K562 (cell line): ENCODE results near the gene DCPS. TPM values are rescaled to one million over a fixed set of nuclear protein-coding genes. Genes with fewer than 3 reads are reported as not detected.
A peak's percentile ranks its signal among the peaks of the same experiment; 100 is the strongest.

ENCODE experiments used
- ATF1 ChIP-seq, 2 experiments: fragments of 450-650 bp in 1 of 2; IDR thresholded peaks; 2 replicates each; pipeline ENCODE4 v1.6.1; 2016; ENCODE audit warnings: missing compliant biosample characterization in 1 of 2, missing genetic modification characterization in 1 of 2
- BHLHE40 ChIP-seq: IDR thresholded peaks from 2 replicates; pipeline ENCODE4 v1.6.1; 2011; ENCODE audit warnings: low read length, improper control_type of control experiment
- JUND ChIP-seq, 2 experiments: IDR thresholded peaks; 2 replicates in 1 of 2; 3 replicates in 1 of 2; pipeline ENCODE4 v1.6.1; 2011; ENCODE audit warnings: borderline replicate concordance in 2 of 2, low read depth in 2 of 2, low read length in 2 of 2, improper control_type of control experiment in 1 of 2, missing biosample characterization in 1 of 2, missing genetic modification characterization in 1 of 2, missing genetic modification reagents in 1 of 2
- MAZ ChIP-seq, 2 experiments: fragments of 450-650 bp in 1 of 2; sonication (generic) in 1 of 2; formaldehyde crosslinking; IDR thresholded peaks in 1 of 2; conservative IDR thresholded peaks in 1 of 2; 2 replicates each; pipeline versions ENCODE4 v1.4.0 to v1.5.0; 2020; ENCODE audit warnings: mild to moderate bottlenecking in 1 of 2, missing genetic modification reagents in 1 of 2
- MCM2 ChIP-seq: fragments of 450-650 bp; IDR thresholded peaks from 2 replicates; pipeline ENCODE4 v1.6.1; 2017; ENCODE audit warnings: low read depth, mild to moderate bottlenecking
- RB1 ChIP-seq: fragments of 450-650 bp; IDR thresholded peaks from 2 replicates; pipeline ENCODE4 v1.6.1; 2017; ENCODE audit warnings: low read depth, mild to moderate bottlenecking
- SMC3 ChIP-seq: conservative IDR thresholded peaks from 2 replicates; pipeline ENCODE4 v1.6.1; 2011; ENCODE audit warnings: low read depth, low read length, improper control_type of control experiment; ENCODE audit not compliant: insufficient read depth
- TFE3 ChIP-seq: fragments of 450-650 bp; formaldehyde crosslinking; IDR thresholded peaks from 2 replicates; pipeline ENCODE4 v1.4.0; 2020; ENCODE audit warnings: mild to moderate bottlenecking, mixed read lengths
- TOE1 ChIP-seq, 2 experiments: fragments of 450-650 bp in 1 of 2; sonication (generic) in 1 of 2; formaldehyde crosslinking in 1 of 2; IDR thresholded peaks; 2 replicates each; pipeline versions ENCODE4 v1.7.1 to v1.8.0; 2016 to 2022; ENCODE audit warnings: borderline replicate concordance in 2 of 2, mild to moderate bottlenecking in 2 of 2, antibody characterized with exemption in 1 of 2, inconsistent platforms in 1 of 2, low read depth in 1 of 2, missing genetic modification reagents in 1 of 2, moderate library complexity in 1 of 2
- U2AF2 ChIP-seq: fragments of 200-400 bp; formaldehyde crosslinking; optimal IDR thresholded peaks from 2 replicates; pipeline ENCODE3; 2017; ENCODE audit warnings: low read depth, mild to moderate bottlenecking, low read length
- ZNF165 ChIP-seq: fragments of 250-450 bp; sonication (Bioruptor Pico); IDR thresholded peaks from 2 replicates; pipeline ENCODE4 v1.4.0; 2020; ENCODE audit warnings: borderline replicate concordance
- polyA plus RNA-seq, 8 experiments: library from polyadenylated mRNA; depleted of rRNA in 4 of 8; stranded (reverse) in 5 of 8; unstranded in 3 of 8; fragments of >200 nt; fragmentation: Nextera tagmentation in 2 of 8; fragmentation: Illumina TruSeq in 1 of 8; extraction: Ambion mirVana in 2 of 8; extraction: Trizol in 1 of 8; gene quantifications; 2 replicates each; pipeline versions ENCODE4 v1.2.1 to v1.2.3, GENCODE V29; 2011 to 2014; ENCODE audit warnings: inconsistent platforms in 1 of 8, missing spikeins in 1 of 8
- total RNA-seq, 7 experiments: library from RNA; depleted of rRNA in 6 of 7; stranded (reverse); fragments of >200 nt in 6 of 7; fragmentation: Illumina TruSeq in 2 of 7; extraction: Trizol in 2 of 7; gene quantifications; 2 replicates each; pipeline versions ENCODE4 v1.2.1 to v1.2.3, GENCODE V29; 2011 to 2021; ENCODE audit warnings: low replicate concordance in 1 of 7
- TF ChIP-seq, protein P1 (sequence below), 3 experiments: IDR thresholded peaks in 2 of 3; conservative IDR thresholded peaks in 1 of 3; 2 replicates each; pipeline ENCODE4 v1.5.1; 2011 to 2012; ENCODE audit warnings: low read length in 3 of 3, mild to moderate bottlenecking in 3 of 3, control low read depth in 2 of 3, improper control_type of control experiment in 1 of 3, inconsistent platforms in 1 of 3, low read depth in 1 of 3, mixed read lengths in 1 of 3, moderate library complexity in 1 of 3; ENCODE audit not compliant: insufficient read depth in 2 of 3
- TF ChIP-seq, protein P2 (sequence below): sonication (generic); formaldehyde crosslinking; IDR thresholded peaks from 2 replicates; pipeline ENCODE4 v1.9.0; 2022; ENCODE audit warnings: mild to moderate bottlenecking, missing genetic modification reagents

DCPS gene
- total and polyA plus RNA-seq, 9 of the 15 experiments (the other 6 are each of a cell fraction or from before 2014, with no cell fraction given), result 8.7 to 38.1 (median 17.9) TPM

DNA sequence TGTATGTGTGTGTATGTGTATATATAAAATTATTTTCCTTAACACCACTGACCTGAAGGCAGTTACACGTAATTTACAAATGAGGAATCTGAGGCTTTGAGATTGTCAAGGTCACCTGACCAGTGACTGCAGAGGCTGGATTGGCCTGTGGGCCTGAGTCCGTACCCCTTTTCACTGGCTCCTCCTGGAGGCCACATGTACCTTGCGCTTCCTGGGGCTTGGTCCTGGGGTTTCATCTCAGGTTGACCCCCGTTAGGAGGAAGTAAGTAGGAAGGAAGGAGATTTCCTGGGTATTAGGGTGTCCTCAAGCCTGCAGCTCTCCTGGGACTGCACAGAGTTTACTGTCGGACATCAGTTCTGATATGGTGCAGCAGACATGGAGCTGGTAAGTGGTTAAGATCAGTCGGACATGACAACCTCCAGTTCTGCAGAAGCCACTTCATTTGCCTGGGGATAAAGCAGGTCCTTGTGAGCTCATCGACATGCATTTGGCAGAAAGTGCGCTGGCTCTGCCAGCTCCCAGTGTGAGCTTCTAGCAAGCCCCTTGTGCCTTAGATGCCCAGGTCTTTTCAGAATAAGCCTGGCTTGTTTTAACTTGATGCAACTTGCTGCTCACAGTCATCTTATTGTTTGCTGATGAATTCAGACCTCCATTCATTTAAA, 88.2 kb downstream of the DCPS start (continued):
- TF ChIP-seq, protein P1, sequence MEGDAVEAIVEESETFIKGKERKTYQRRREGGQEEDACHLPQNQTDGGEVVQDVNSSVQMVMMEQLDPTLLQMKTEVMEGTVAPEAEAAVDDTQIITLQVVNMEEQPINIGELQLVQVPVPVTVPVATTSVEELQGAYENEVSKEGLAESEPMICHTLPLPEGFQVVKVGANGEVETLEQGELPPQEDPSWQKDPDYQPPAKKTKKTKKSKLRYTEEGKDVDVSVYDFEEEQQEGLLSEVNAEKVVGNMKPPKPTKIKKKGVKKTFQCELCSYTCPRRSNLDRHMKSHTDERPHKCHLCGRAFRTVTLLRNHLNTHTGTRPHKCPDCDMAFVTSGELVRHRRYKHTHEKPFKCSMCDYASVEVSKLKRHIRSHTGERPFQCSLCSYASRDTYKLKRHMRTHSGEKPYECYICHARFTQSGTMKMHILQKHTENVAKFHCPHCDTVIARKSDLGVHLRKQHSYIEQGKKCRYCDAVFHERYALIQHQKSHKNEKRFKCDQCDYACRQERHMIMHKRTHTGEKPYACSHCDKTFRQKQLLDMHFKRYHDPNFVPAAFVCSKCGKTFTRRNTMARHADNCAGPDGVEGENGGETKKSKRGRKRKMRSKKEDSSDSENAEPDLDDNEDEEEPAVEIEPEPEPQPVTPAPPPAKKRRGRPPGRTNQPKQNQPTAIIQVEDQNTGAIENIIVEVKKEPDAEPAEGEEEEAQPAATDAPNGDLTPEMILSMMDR (IDR thresholded peaks at IDR 0.05 in 2 of 3, conservative IDR thresholded peaks at IDR 0.05 in 1 of 3; ENCODE audit: insufficient read depth in 2 of 3, low read depth in 1 of 3, low read length in 3 of 3), result peak; percentile 60 to 68 (median 67)
- TF ChIP-seq TFE3 (peak; percentile 26; the same call in 1 of the 2 replicates), ATF1 (CRISPR knock-in tag; IDR thresholded peaks at IDR 0.05) (no peak), ATF1 (tag; IDR thresholded peaks at IDR 0.05) (no peak), SMC3 (peak; percentile 55), ZNF165 (CRISPR knock-in tag) (no peak), MAZ (CRISPR knock-in tag; conservative IDR thresholded peaks at IDR 0.05 in 1 of 2, IDR thresholded peaks at IDR 0.05 in 1 of 2) (0 out of 4 replicates have a peak, but pooled peaks of 1 of the 2 experiments have one; percentile 18), JUND (IDR thresholded peaks at IDR 0.05; ENCODE audit: borderline replicate concordance, low read depth, low read length) (peak; percentile 7; the same call in 1 of the 2 replicates), JUND (tag; IDR thresholded peaks at IDR 0.05; ENCODE audit: borderline replicate concordance, low read depth, low read length) (no peak; the same call in 2 of the 3 replicates), RB1 (0 out of 2 replicates have a peak, but pooled peaks have one; percentile 18), U2AF2 (no peak), BHLHE40 (peak; percentile 70), TOE1 (IDR thresholded peaks at IDR 0.05; ENCODE audit: borderline replicate concordance) (peak; percentile 59; the same call in 1 of the 2 replicates), TOE1 (CRISPR knock-in tag; IDR thresholded peaks at IDR 0.05; ENCODE audit: borderline replicate concordance, low read depth) (no peak), MCM2 (no peak)
- TF ChIP-seq, protein P2, sequence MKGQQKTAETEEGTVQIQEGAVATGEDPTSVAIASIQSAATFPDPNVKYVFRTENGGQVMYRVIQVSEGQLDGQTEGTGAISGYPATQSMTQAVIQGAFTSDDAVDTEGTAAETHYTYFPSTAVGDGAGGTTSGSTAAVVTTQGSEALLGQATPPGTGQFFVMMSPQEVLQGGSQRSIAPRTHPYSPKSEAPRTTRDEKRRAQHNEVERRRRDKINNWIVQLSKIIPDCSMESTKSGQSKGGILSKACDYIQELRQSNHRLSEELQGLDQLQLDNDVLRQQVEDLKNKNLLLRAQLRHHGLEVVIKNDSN (CRISPR knock-in tag), result peak; percentile 45
